MM.1S (cell line): ENCODE results near the gene ASPDH.

ENCODE experiments used
- EZH2 ChIP-seq: fragments of 300-600 bp; sonication (generic); optimal IDR thresholded peaks from 2 replicates; pipeline ENCODE3; 2017; ENCODE audit warnings: low read depth, mild to moderate bottlenecking, antibody characterized with exemption, low read length, mixed read lengths
- EZH2phosphoT487 ChIP-seq: fragments of 300-600 bp; sonication (generic); IDR thresholded peaks from 2 replicates; pipeline ENCODE4 v1.6.1; 2018; ENCODE audit warnings: antibody characterized with exemption, low read length
- TF ChIP-seq, protein P1 (sequence below): fragments of 300-600 bp; sonication (generic); IDR thresholded peaks from 2 replicates; pipeline ENCODE4 v1.5.1; 2016; ENCODE audit warnings: antibody characterized with exemption, low read length, mixed read lengths

DNA sequence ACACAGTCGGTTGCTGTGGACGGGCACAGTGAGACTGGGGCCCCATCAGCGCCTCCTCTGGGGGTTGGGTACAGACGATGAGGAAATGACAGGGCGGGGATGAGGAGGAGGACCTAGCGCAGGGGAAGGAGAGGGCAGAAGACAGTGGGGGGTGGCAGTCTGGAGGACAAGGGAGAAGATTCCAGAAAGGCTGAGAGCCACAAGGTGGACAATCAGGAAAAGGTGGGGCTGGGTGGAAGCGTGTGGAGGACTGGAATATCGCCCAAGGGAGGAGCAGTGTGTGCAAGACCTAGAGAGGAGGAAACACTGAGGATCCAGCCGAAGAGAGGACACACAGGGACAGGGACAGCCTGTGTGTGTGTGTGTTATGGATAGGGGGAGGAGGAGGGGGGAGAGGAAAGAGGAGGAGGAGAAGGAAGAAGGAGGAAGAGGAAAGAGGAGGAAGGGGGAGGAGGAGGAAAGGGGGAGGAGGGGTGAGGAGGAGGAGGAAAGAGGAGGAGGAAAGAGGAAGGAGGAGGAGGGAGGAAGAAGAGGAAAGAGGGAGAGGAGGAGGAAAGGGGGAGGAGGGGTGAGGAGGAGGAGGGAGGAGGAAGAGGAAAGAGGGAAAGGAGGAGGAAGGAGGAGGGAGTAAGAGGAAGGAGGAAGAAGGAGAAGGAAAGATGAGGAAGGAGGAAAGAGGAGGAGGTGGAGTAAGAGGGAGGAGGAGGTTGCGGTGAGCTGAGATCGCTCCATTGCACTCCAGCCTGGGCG is 21.2 kb downstream of the ASPDH start:
- TF ChIP-seq, protein P1, sequence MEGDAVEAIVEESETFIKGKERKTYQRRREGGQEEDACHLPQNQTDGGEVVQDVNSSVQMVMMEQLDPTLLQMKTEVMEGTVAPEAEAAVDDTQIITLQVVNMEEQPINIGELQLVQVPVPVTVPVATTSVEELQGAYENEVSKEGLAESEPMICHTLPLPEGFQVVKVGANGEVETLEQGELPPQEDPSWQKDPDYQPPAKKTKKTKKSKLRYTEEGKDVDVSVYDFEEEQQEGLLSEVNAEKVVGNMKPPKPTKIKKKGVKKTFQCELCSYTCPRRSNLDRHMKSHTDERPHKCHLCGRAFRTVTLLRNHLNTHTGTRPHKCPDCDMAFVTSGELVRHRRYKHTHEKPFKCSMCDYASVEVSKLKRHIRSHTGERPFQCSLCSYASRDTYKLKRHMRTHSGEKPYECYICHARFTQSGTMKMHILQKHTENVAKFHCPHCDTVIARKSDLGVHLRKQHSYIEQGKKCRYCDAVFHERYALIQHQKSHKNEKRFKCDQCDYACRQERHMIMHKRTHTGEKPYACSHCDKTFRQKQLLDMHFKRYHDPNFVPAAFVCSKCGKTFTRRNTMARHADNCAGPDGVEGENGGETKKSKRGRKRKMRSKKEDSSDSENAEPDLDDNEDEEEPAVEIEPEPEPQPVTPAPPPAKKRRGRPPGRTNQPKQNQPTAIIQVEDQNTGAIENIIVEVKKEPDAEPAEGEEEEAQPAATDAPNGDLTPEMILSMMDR, result no peak
- TF ChIP-seq EZH2 (no peak), EZH2phosphoT487 (no peak)
